ENCODE measurements around the gene GSTM2.
A peak's percentile ranks its signal among the peaks of the same experiment; 100 is the strongest.

The GSTM2 gene

GRCh38 chr1:109620401-109620791 lies 47.5 kb upstream of the GSTM2 start:
- H3K79me2 ChIP-seq (ENCODE audit: insufficient read depth, low read length) = peaks cover 57% of the 10 kb centered on the region
- H3K9me3 ChIP-seq (ENCODE audit: insufficient read depth, low read depth, low read length) = no peaks in the 10 kb centered on the region
- peak overlapping the region; percentile 85 for H2AFZ ChIP-seq (ENCODE audit: low read length)
- H3K4me2 ChIP-seq (ENCODE audit: low read depth, low read length, poor library complexity, severe bottlenecking) = peak overlapping the region; percentile 90
- H3K4me3 ChIP-seq (ENCODE audit: low read length, poor library complexity, severe bottlenecking) = peak overlapping the region; percentile 93
- H3K9ac ChIP-seq (ENCODE audit: low read depth, low read length, poor library complexity, severe bottlenecking) = peak overlapping the region; percentile 80
- peaks cover 67% of the 10 kb centered on the region for H3K4me1 ChIP-seq (ENCODE audit: insufficient read depth, low read length, poor library complexity, severe bottlenecking)
- TF ChIP-seq EZH2phosphoT487 (IDR thresholded peaks at IDR 0.05; ENCODE audit: borderline replicate concordance) = no peak
- no peak for TF ChIP-seq CTCF (conservative IDR thresholded peaks at IDR 0.05; ENCODE audit: low read length)
- no peaks in the 10 kb centered on the region for H3K9me2 ChIP-seq (replicated peaks; ENCODE audit: low read depth, low read length)
- H3K36me3 ChIP-seq (ENCODE audit: insufficient read depth, low read length) = no peaks in the 10 kb centered on the region
- no peaks in the 10 kb centered on the region for H3F3A ChIP-seq (ENCODE audit: low read depth)
- no peaks in the 10 kb centered on the region for H3K27me3 ChIP-seq (ENCODE audit: insufficient read depth, low read length, poor library complexity, severe bottlenecking)
- peaks cover 33% of the 10 kb centered on the region for H4K20me1 ChIP-seq (ENCODE audit: insufficient read depth, low read length, poor library complexity, severe bottlenecking)

GRCh38 chr1:109620841-109621286 lies 47.0 kb upstream of the GSTM2 start:
- Histone ChIP-seq H3K9me3 (ENCODE audit: insufficient read depth, low read depth, low read length) (no peaks in the 10 kb centered on the region), H3K9ac (ENCODE audit: low read depth, low read length, poor library complexity, severe bottlenecking) (peak overlapping the region; percentile 80), H3K36me3 (ENCODE audit: insufficient read depth, low read length) (no peaks in the 10 kb centered on the region; the same call in 1 of the 2 replicates), H3K79me2 (ENCODE audit: insufficient read depth, low read length) (peaks cover 61% of the 10 kb centered on the region), H4K20me1 (ENCODE audit: insufficient read depth, low read length, poor library complexity, severe bottlenecking) (peaks cover 33% of the 10 kb centered on the region), H3F3A (ENCODE audit: low read depth) (no peaks in the 10 kb centered on the region), H3K4me3 (ENCODE audit: low read length, poor library complexity, severe bottlenecking) (peak overlapping the region; percentile 93), H3K4me1 (ENCODE audit: insufficient read depth, low read length, poor library complexity, severe bottlenecking) (peaks cover 65% of the 10 kb centered on the region), H2AFZ (ENCODE audit: low read length) (peak overlapping the region; percentile 85), H3K4me2 (ENCODE audit: low read depth, low read length, poor library complexity, severe bottlenecking) (peak overlapping the region; percentile 90), H3K9me2 (replicated peaks; ENCODE audit: low read depth, low read length) (no peaks in the 10 kb centered on the region), H3K27me3 (ENCODE audit: insufficient read depth, low read length, poor library complexity, severe bottlenecking) (no peaks in the 10 kb centered on the region)
- no peak for TF ChIP-seq CTCF (conservative IDR thresholded peaks at IDR 0.05; ENCODE audit: low read length)

- Histone ChIP-seq H2AFZ (ENCODE audit: low read length) (no peak overlapping the region), H3K9me2 (replicated peaks; ENCODE audit: low read depth, low read length) (no peaks in the 10 kb centered on the region), H3F3A (ENCODE audit: low read depth) (no peaks in the 10 kb centered on the region), H4K20me1 (ENCODE audit: insufficient read depth, low read length, poor library complexity, severe bottlenecking) (peaks cover 33% of the 10 kb centered on the region), H3K27me3 (ENCODE audit: insufficient read depth, low read length, poor library complexity, severe bottlenecking) (no peaks in the 10 kb centered on the region), H3K4me1 (ENCODE audit: insufficient read depth, low read length, poor library complexity, severe bottlenecking) (peaks cover 58% of the 10 kb centered on the region), H3K9ac (ENCODE audit: low read depth, low read length, poor library complexity, severe bottlenecking) (peak overlapping the region; percentile 80), H3K9me3 (ENCODE audit: insufficient read depth, low read depth, low read length) (no peaks in the 10 kb centered on the region), H3K4me2 (ENCODE audit: low read depth, low read length, poor library complexity, severe bottlenecking) (peak overlapping the region; percentile 90), H3K36me3 (ENCODE audit: insufficient read depth, low read length) (peaks cover 7% of the 10 kb centered on the region; the same call in 1 of the 2 replicates), H3K4me3 (ENCODE audit: low read length, poor library complexity, severe bottlenecking) (peak overlapping the region; percentile 93), H3K79me2 (ENCODE audit: insufficient read depth, low read length) (peaks cover 67% of the 10 kb centered on the region)
- TF ChIP-seq EZH2phosphoT487 (IDR thresholded peaks at IDR 0.05; ENCODE audit: borderline replicate concordance) (no peak), CTCF (conservative IDR thresholded peaks at IDR 0.05; ENCODE audit: low read length) (no peak)
These were observed 46.3 kb upstream of the GSTM2 start for GRCh38 chr1:109621379-109622136.

Data from Loucy (cell line).